HL-60/S4 treated with phorbol 12-myristate 13-acetate at 8.2 ng/mL for 4 days and 3 days (cell line): Measurements from ENCODE around the gene MLN.
"Not testable (repeated sequence)": the region's sequence is repeated elsewhere in the genome, so short reads cannot be mapped to it uniquely, and the experiment has no call there.

Experiments used
- in situ Hi-C: fragments of 300-500 bp; cut with MboI; formaldehyde crosslinking; loops from 2 replicates; pipeline ENCODE4 v1.15.0; 2022; ENCODE audit warnings: low sequenced_read_pairs

MLN gene

GRCh38 chr6:33836806-33837469 is 33.1 kb upstream of the MLN start:
- in situ Hi-C loops, result no loop called here

- in situ Hi-C loops, result no loop called here
Observed at GRCh38 chr6:33834401-33835392, 30.9 kb upstream of the MLN start.

GRCh38 chr6:33833599-33833998 is 29.8 kb upstream of the MLN start:
- in situ Hi-C loops, result no loop called here

GRCh38 chr6:33832831-33833230 is 29.0 kb upstream of the MLN start:
- in situ Hi-C loops, result not testable (repeated sequence)

GRCh38 chr6:33831725-33832124 is 27.9 kb upstream of the MLN start:
- in situ Hi-C loops, result not testable (repeated sequence)

- in situ Hi-C loops, result no loop called here
Observed at GRCh38 chr6:33830635-33831240, 26.9 kb upstream of the MLN start.

- in situ Hi-C loops, result no loop called here
Observed at GRCh38 chr6:33828764-33829731, 25.2 kb upstream of the MLN start.

GRCh38 chr6:33828452-33828763 is 24.6 kb upstream of the MLN start:
- in situ Hi-C loops, result no loop called here

GRCh38 chr6:33827546-33828451 is 24.0 kb upstream of the MLN start:
- in situ Hi-C loops, result no loop called here

- in situ Hi-C loops, result no loop called here
Observed at GRCh38 chr6:33826537-33826936, 22.7 kb upstream of the MLN start.

GRCh38 chr6:33824461-33825154 is 20.8 kb upstream of the MLN start:
- in situ Hi-C loops, result no loop called here

GRCh38 chr6:33823806-33824205 is 20.0 kb upstream of the MLN start:
- in situ Hi-C loops, result no loop called here

- in situ Hi-C loops, result no loop called here
Observed at GRCh38 chr6:33822575-33823395, 19.0 kb upstream of the MLN start.

GRCh38 chr6:33820784-33821520 is 17.1 kb upstream of the MLN start:
- in situ Hi-C loops, result no loop called here

- in situ Hi-C loops, result no loop called here
Observed at GRCh38 chr6:33820243-33820642, 16.4 kb upstream of the MLN start.

- in situ Hi-C loops, result no loop called here
Observed at GRCh38 chr6:33819021-33819420, 15.2 kb upstream of the MLN start.

GRCh38 chr6:33818293-33818692 is 14.5 kb upstream of the MLN start:
- in situ Hi-C loops, result no loop called here

- in situ Hi-C loops, result no loop called here
Observed at GRCh38 chr6:33817489-33817888, 13.7 kb upstream of the MLN start.
